A549 (cell line): Measurements from ENCODE around the gene SUPV3L1. TPM values are rescaled to one million over a fixed set of nuclear protein-coding genes. Genes with fewer than 3 reads are reported as not detected.

Experiments
- ATAC-seq, 2 experiments: fragments of 200-7000 bp in 1 of 2; fragments of >200 bp in 1 of 2; cut with Nextera tagmentation in 1 of 2; cut with Tn5 transposase in 1 of 2; 3 replicates each; pipeline versions ENCODE4 v1.8.0 to v1.9.1; 2018 to 2020; ENCODE audit warnings: mild to moderate bottlenecking in 1 of 2, moderate library complexity in 1 of 2
- CTCF ChIA-PET: fragments of 300-600 bp; sonication (Branson Sonifier 250); formaldehyde crosslinking; extraction: SDS; loops from one replicate; lab custom pipeline; 2021; ENCODE audit warnings: antibody characterized with exemption, inconsistent platforms; lab: Yijun Ruan, JAX
- POLR2A ChIA-PET: fragments of 350-600 bp; formaldehyde crosslinking; extraction: SDS; loops from one replicate; lab custom pipeline; 2021; ENCODE audit warnings: antibody characterized with exemption, inconsistent platforms; lab: Yijun Ruan, JAX
- DNase-seq, 2 experiments: peaks; one replicate each; pipeline versions ENCODE4 v3.0.0 to v3.0.0-alpha.2; 2011 to 2016; ENCODE audit warnings: low read depth in 1 of 2, low spot score in 1 of 2
- FAIRE-seq: peaks from 2 replicates; lab custom pipeline; 2011; peaks lifted over from hg19 to GRCh38; lab: Jason Lieb, UNC
- H3K27ac ChIP-seq, 2 experiments: fragments of >200 bp; sonication (Bioruptor Twin); formaldehyde crosslinking; 3 replicates each; pipeline ENCODE4 v1.5.1; 2016 to 2017
- H3K4me1 ChIP-seq: fragments of >200 bp; sonication (Bioruptor Twin); formaldehyde crosslinking; 3 replicates; pipeline ENCODE4 v1.6.1; 2016
- H3K4me2 ChIP-seq: fragments of >200 bp; sonication (Bioruptor Twin); formaldehyde crosslinking; 3 replicates; pipeline ENCODE4 v1.6.1; 2016
- H3K4me3 ChIP-seq: fragments of >200 bp; sonication (Bioruptor Twin); formaldehyde crosslinking; 3 replicates; pipeline ENCODE4 v1.5.1; 2016
- H3K9me3 ChIP-seq: fragments of >200 bp; sonication (Bioruptor Twin); formaldehyde crosslinking; 3 replicates; pipeline ENCODE4 v1.6.1; 2016
- BHLHE40 ChIP-seq: IDR thresholded peaks from 2 replicates; pipeline ENCODE4 v1.6.1; 2012; ENCODE audit warnings: low read depth, low read length, inconsistent platforms
- CBX8 ChIP-seq: fragments of 200-600 bp; sonication (generic); IDR thresholded peaks from 2 replicates; pipeline ENCODE4 v1.6.1; 2016
- CHD4 ChIP-seq: fragments of 200-600 bp; sonication (generic); IDR thresholded peaks from 2 replicates; pipeline ENCODE4 v1.6.1; 2016; ENCODE audit warnings: antibody characterized with exemption, mild to moderate bottlenecking, borderline replicate concordance
- EHF ChIP-seq: fragments of 250-450 bp; sonication (Bioruptor Pico); IDR thresholded peaks from 2 replicates; pipeline ENCODE4 v1.5.0; 2020; ENCODE audit warnings: mild to moderate bottlenecking
- EHMT2 ChIP-seq: fragments of 200-600 bp; sonication (generic); IDR thresholded peaks from 2 replicates; pipeline ENCODE4 v1.6.1; 2016; ENCODE audit warnings: antibody characterized with exemption, low read depth, mild to moderate bottlenecking, moderate library complexity
- EP300 ChIP-seq, 2 experiments: fragments of >200 bp; sonication (Bioruptor Twin); formaldehyde crosslinking; IDR thresholded peaks; 2 replicates in 1 of 2; 3 replicates in 1 of 2; pipeline ENCODE4 v1.6.1; 2016 to 2017
- FOSB ChIP-seq: fragments of 250-450 bp; sonication (Bioruptor Pico); IDR thresholded peaks from 2 replicates; pipeline ENCODE4 v1.5.0; 2020; ENCODE audit warnings: mild to moderate bottlenecking, moderate library complexity
- FOSL2 ChIP-seq, 2 experiments: fragments of 450-650 bp in 1 of 2; fragments of >200 bp in 1 of 2; sonication (Bioruptor Twin) in 1 of 2; formaldehyde crosslinking; IDR thresholded peaks; 2 replicates each; pipeline versions ENCODE4 v1.5.0 to v1.6.1; 2016 to 2020; ENCODE audit warnings: mild to moderate bottlenecking in 1 of 2, moderate library complexity in 1 of 2
- HDAC2 ChIP-seq: fragments of 200-600 bp; sonication (generic); IDR thresholded peaks from 2 replicates; pipeline ENCODE4 v1.6.1; 2016
- HEYL ChIP-seq: fragments of 250-450 bp; sonication (Bioruptor Pico); IDR thresholded peaks from 2 replicates; pipeline ENCODE4 v1.8.0; 2021; ENCODE audit warnings: mild to moderate bottlenecking, moderate library complexity
- JUNB ChIP-seq: fragments of >200 bp; sonication (Bioruptor Twin); formaldehyde crosslinking; IDR thresholded peaks from 2 replicates; pipeline ENCODE4 v1.6.1; 2016
- KDM5A ChIP-seq: fragments of 200-600 bp; sonication (generic); IDR thresholded peaks from 2 replicates; pipeline ENCODE4 v1.6.1; 2016; ENCODE audit warnings: antibody characterized with exemption, mild to moderate bottlenecking
- MAZ ChIP-seq: fragments of 150-350 bp; IDR thresholded peaks from 2 replicates; pipeline ENCODE4 v1.6.1; 2014; ENCODE audit warnings: antibody characterized with exemption, low read depth, low read length, borderline replicate concordance
- NR3C1 ChIP-seq: fragments of >200 bp; sonication (Bioruptor Twin); formaldehyde crosslinking; IDR thresholded peaks from 3 replicates; pipeline ENCODE4 v1.6.1; 2017
- PHF8 ChIP-seq: fragments of 200-600 bp; sonication (generic); IDR thresholded peaks from 2 replicates; pipeline ENCODE4 v1.6.1; 2016; ENCODE audit warnings: low read depth, mild to moderate bottlenecking, antibody characterized with exemption, moderate library complexity, borderline replicate concordance
- POLR2A ChIP-seq: IDR thresholded peaks from 2 replicates; pipeline ENCODE4 v1.6.1; 2012; ENCODE audit warnings: mild to moderate bottlenecking, low read length
- RARB ChIP-seq: fragments of 250-450 bp; sonication (Bioruptor Pico); IDR thresholded peaks from 2 replicates; pipeline ENCODE4 v1.8.0; 2021; ENCODE audit warnings: mild to moderate bottlenecking, moderate library complexity
- RCOR1 ChIP-seq: fragments of 150-350 bp; IDR thresholded peaks from 2 replicates; pipeline ENCODE4 v1.6.1; 2014; ENCODE audit warnings: antibody characterized with exemption, low read length, low read depth
- TFCP2L1 ChIP-seq: fragments of 250-450 bp; sonication (Bioruptor Pico); IDR thresholded peaks from 2 replicates; pipeline ENCODE4 v1.5.0; 2021; ENCODE audit warnings: mild to moderate bottlenecking
- ZFP36 ChIP-seq: fragments of 450-650 bp; IDR thresholded peaks from 2 replicates; pipeline ENCODE4 v1.6.1; 2014; ENCODE audit warnings: borderline replicate concordance; ENCODE audit not compliant: partially characterized antibody
- WGBS: methylation state at CpG from one replicate; pipeline ENCODE4 v1.1.6; 2017; ENCODE audit errors: missing lambda C conversion rate; 5-methylcytosine and 5-hydroxymethylcytosine counted together
- polyA plus RNA-seq, 4 experiments: library from polyadenylated mRNA; depleted of rRNA in 3 of 4; stranded (reverse); fragments of >200 nt; fragmentation: RNase III in 1 of 4; extraction: RNeasy Plus Mini Kit Qiagen cat#74134 plus additional on column Dnase treatment in 1 of 4; gene quantifications; 2 replicates in 3 of 4; 3 replicates in 1 of 4; pipeline ENCODE4 v1.2.3, GENCODE V29; 2011 to 2017
- TF ChIP-seq, protein P1 (sequence below): fragments of >200 bp; sonication (Bioruptor Twin); formaldehyde crosslinking; IDR thresholded peaks from 3 replicates; pipeline ENCODE4 v1.5.1; 2016
- TF ChIP-seq, protein P2 (sequence below): IDR thresholded peaks from 2 replicates; pipeline ENCODE4 v1.6.1; 2012
- TF ChIP-seq, protein P3 (sequence below): IDR thresholded peaks from 2 replicates; pipeline ENCODE4 v1.6.1; 2012; ENCODE audit warnings: low read depth, borderline replicate concordance

The SUPV3L1 gene
- polyA plus RNA-seq, 2 of the 4 experiments (the other 2 are of a cell fraction), result 31.9 to 57.4 TPM

DNA sequence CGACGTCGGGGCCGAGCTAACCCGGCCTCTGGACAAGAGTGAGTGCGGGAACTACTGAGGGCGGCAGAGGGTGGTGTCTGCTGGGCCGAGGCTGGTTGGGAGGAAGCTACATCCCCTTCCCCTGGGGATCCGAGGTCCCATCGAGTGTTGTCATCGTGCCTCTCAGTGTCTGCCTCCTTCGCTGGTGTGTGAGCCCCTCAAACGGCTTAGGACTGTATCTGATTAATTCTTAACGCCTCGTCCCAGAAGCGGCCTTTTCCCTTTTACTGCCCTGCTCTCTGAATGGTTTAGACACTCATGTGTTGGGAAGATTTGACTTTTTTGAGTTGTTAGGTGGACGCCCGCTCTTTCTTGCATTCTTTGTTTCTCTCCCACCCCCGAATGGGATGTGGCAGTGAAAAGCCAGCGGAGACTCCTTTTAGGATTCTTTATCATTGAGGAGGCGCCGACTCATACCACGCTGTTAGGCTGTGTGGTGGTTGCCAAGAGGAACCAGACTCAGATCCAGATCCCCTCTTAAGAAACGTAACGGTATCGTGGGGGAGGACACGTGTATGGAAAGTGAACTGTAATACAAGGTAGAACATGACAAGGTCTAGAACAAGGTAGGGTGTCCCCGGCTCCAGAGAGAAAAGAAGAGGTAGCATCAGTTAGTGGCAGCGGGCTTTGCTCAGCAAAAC is 631 bp downstream of the SUPV3L1 start:
- CTCF ChIA-PET, result no interaction called here
- no peak for FAIRE-seq

DNA sequence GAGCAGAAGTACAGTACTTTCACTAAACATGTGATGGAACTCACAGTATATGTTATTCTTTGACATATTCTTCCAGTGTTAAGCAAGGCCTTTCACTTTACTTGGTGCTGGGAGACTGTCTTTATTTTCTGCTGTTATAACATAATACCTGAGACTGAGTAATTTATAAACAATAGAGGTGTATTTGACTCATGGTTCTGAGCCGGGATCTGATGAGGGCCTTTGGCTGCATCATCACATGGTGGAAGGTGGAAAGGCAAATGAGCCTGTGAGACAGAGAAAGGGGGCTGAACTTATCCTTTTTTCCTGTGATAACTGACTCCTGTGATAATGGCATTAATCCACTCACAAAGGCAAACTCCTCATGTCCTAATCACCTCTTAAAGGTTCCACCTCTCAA is 1.4 kb downstream of the SUPV3L1 start:
- WGBS, result 29% methylated on average over 1 of the region's 1 CpG
- peaks cover 6% of the 10 kb centered on the region; the same call in 2 of the 3 replicates for H3K4me1 ChIP-seq
- ATAC-seq, result no peak
- no peak for TF ChIP-seq CBX8
- no peak for TF ChIP-seq PHF8
- no peak for TF ChIP-seq HEYL (CRISPR knock-in tag)
- no peak for TF ChIP-seq EHF (CRISPR knock-in tag)
- TF ChIP-seq KDM5A, result no peak
- TF ChIP-seq HDAC2, result no peak
- TF ChIP-seq, protein P1, sequence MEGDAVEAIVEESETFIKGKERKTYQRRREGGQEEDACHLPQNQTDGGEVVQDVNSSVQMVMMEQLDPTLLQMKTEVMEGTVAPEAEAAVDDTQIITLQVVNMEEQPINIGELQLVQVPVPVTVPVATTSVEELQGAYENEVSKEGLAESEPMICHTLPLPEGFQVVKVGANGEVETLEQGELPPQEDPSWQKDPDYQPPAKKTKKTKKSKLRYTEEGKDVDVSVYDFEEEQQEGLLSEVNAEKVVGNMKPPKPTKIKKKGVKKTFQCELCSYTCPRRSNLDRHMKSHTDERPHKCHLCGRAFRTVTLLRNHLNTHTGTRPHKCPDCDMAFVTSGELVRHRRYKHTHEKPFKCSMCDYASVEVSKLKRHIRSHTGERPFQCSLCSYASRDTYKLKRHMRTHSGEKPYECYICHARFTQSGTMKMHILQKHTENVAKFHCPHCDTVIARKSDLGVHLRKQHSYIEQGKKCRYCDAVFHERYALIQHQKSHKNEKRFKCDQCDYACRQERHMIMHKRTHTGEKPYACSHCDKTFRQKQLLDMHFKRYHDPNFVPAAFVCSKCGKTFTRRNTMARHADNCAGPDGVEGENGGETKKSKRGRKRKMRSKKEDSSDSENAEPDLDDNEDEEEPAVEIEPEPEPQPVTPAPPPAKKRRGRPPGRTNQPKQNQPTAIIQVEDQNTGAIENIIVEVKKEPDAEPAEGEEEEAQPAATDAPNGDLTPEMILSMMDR, result no peak
- TF ChIP-seq BHLHE40, result no peak
- TF ChIP-seq POLR2A, result no peak
- no peak for TF ChIP-seq EHMT2
- no peak for TF ChIP-seq EP300 (IDR thresholded peaks at IDR 0.05)
- no peak for TF ChIP-seq JUNB
- TF ChIP-seq, protein P2, sequence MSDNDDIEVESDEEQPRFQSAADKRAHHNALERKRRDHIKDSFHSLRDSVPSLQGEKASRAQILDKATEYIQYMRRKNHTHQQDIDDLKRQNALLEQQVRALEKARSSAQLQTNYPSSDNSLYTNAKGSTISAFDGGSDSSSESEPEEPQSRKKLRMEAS, result no peak
- no peak for TF ChIP-seq RARB (CRISPR knock-in tag)
- TF ChIP-seq ZFP36, result no peak
- TF ChIP-seq, protein P3, sequence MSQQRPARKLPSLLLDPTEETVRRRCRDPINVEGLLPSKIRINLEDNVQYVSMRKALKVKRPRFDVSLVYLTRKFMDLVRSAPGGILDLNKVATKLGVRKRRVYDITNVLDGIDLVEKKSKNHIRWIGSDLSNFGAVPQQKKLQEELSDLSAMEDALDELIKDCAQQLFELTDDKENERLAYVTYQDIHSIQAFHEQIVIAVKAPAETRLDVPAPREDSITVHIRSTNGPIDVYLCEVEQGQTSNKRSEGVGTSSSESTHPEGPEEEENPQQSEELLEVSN, result no peak
- no peak for DNase-seq
- FAIRE-seq, result no peak
- peak overlapping the region; percentile 90 for H3K4me3 ChIP-seq
- CTCF ChIA-PET, result no interaction called here
- peak overlapping the region; percentile 93 for H3K4me2 ChIP-seq
- no peaks in the 10 kb centered on the region for H3K9me3 ChIP-seq
- no peak overlapping the region for H3K27ac ChIP-seq
- POLR2A ChIA-PET, result no interaction called here

More for the DNA sequence above, 631 bp downstream of the SUPV3L1 start:
- POLR2A ChIA-PET, result interaction anchor here (1.0 to 2.0 kb wide), 9 partner anchors 9 to 225 kb away, joined by 3 to 10 read pairs (median 3); partner anchors contain the start of gene DDX21
- no peak for TF ChIP-seq FOSB (CRISPR knock-in tag)
- TF ChIP-seq FOSL2 (IDR thresholded peaks at IDR 0.05), result no peak
- no peak for TF ChIP-seq FOSL2 (CRISPR knock-in tag; IDR thresholded peaks at IDR 0.05)
- peak; percentile 21; the same call in 1 of the 2 replicates for TF ChIP-seq PHF8
- peak; percentile 86; the same call in 1 of the 2 replicates for TF ChIP-seq KDM5A
- TF ChIP-seq RCOR1, result no peak
- no peak for TF ChIP-seq NR3C1
- TF ChIP-seq, all 56 proteins: peak for 2
- 3% methylated on average over 29 of the region's 29 CpGs for WGBS
- peak overlapping the region; percentile 91 to 92 for H3K27ac ChIP-seq
- H3K9me3 ChIP-seq, result no peaks in the 10 kb centered on the region
- H3K4me2 ChIP-seq, result peak overlapping the region; percentile 93
- H3K4me1 ChIP-seq, result peaks cover 6% of the 10 kb centered on the region; the same call in 2 of the 3 replicates
- peak overlapping the region; percentile 90 for H3K4me3 ChIP-seq
- DNase-seq, result peak; percentile 4 to 24
- ATAC-seq, result no peak; a peak in 1 of 6 replicates

DNA sequence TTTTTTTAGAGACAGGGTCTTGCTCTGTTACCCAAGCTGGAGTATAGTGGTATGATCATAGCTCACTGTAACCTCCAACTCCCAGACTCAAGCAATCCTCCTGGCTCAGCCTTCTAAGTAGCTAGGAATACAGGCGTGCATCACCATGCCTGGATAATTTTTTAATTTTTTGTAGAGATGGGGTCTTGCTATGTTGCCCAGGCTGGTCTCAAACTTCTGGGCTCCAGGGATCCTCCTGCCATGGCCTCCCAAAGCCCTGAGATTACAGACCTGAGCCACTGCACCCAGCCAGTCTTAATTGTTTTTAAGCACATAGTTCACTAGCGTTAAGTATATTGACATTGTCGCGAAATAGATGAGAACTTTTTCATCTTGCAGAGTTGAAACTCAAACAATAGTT is 2.0 kb downstream of the SUPV3L1 start:
- POLR2A ChIA-PET, result no interaction called here
- no peak for ATAC-seq
- DNase-seq, result no peak
- Histone ChIP-seq H3K4me3 (no peak overlapping the region), H3K4me2 (peak overlapping the region; percentile 93; the same call in 2 of the 3 replicates), H3K4me1 (peaks cover 6% of the 10 kb centered on the region; the same call in 2 of the 3 replicates), H3K9me3 (no peaks in the 10 kb centered on the region), H3K27ac (no peak overlapping the region)
- CTCF ChIA-PET, result no interaction called here
- FAIRE-seq, result no peak
- 92% methylated on average over 4 of the region's 4 CpGs for WGBS
- TF ChIP-seq CHD4 (no peak), MAZ (no peak), TFCP2L1 (CRISPR knock-in tag) (no peak)
